Left lung (tissue), 10 donors: Measurements from ENCODE around the gene MRPL39. TPM values are rescaled to one million over a fixed set of nuclear protein-coding genes. Genes with fewer than 3 reads are reported as not detected.

Experiments
- ATAC-seq: fragments of 200-7000 bp; cut with Tn5 transposase; one replicate; pipeline ENCODE4 v1.9.1; 2020; ENCODE audit warnings: moderate library complexity
- DNase-seq, 4 donors: peaks; one replicate each; pipeline ENCODE4 v3.0.0-alpha.2; 2013 to 2020
- H3K27ac ChIP-seq, 2 donors: fragments of 200-600 bp; sonication (generic) in 1 of 2; one replicate each; pipeline versions ENCODE4 v1.5.0 to v1.8.0; 2020 to 2021
- H3K27me3 ChIP-seq, 2 donors: fragments of 200-600 bp; sonication (generic) in 1 of 2; one replicate each; pipeline versions ENCODE4 v1.5.0 to v1.8.0; 2020 to 2021
- H3K36me3 ChIP-seq, 2 donors: fragments of 200-600 bp; sonication (generic) in 1 of 2; one replicate each; pipeline versions ENCODE4 v1.5.0 to v1.8.0; 2020 to 2021
- H3K4me1 ChIP-seq, 2 donors: fragments of 200-600 bp; one replicate each; pipeline ENCODE4 v1.8.0; 2021
- H3K4me3 ChIP-seq, 2 donors: fragments of 200-600 bp; sonication (generic) in 1 of 2; one replicate each; pipeline versions ENCODE4 v1.5.0 to v1.8.0; 2020 to 2021; ENCODE audit warnings: mild to moderate bottlenecking in 1 of 2
- H3K9me3 ChIP-seq, 2 donors: fragments of 200-600 bp; sonication (generic) in 1 of 2; one replicate each; pipeline versions ENCODE4 v1.5.0 to v1.8.0; 2020 to 2021
- intact Hi-C, 2 donors: fragments of 100-400 bp; cut with DNase I; formaldehyde crosslinking; loops; one replicate each; pipeline versions ENCODE4 v1.11.2 to v1.14.2; 2022
- polyA plus RNA-seq, 6 donors: library from polyadenylated mRNA; unstranded; fragments of 120-200 nt; gene quantifications; one replicate each; pipeline ENCODE4 v1.2.1, GENCODE V29; 2013; ENCODE audit not compliant: insufficient read length in 6 of 6
- total RNA-seq, 2 donors: library from RNA; stranded (reverse); fragmentation: NEBNext Ultra II Directional; extraction: Animal tissue kit (Norgen Biotek cat#: 25700); gene quantifications; one replicate each; pipeline ENCODE4 v1.2.1, GENCODE V29; 2021
- TF ChIP-seq, protein P1 (sequence below), 2 donors: fragments of 200-600 bp; sonication (generic) in 1 of 2; IDR thresholded peaks; one replicate each; pipeline versions ENCODE4 v1.5.0 to v1.8.0; 2021; ENCODE audit warnings: antibody characterized with exemption in 2 of 2
- donor health status: DM: no; HTN: yes; CAD: no.
- donor health status: DM: no; HTN: no; CAD: no.

The MRPL39 gene
- total and polyA plus RNA-seq, 8 donors, result 21.3 to 36.2 (median 33.1) TPM

DNA sequence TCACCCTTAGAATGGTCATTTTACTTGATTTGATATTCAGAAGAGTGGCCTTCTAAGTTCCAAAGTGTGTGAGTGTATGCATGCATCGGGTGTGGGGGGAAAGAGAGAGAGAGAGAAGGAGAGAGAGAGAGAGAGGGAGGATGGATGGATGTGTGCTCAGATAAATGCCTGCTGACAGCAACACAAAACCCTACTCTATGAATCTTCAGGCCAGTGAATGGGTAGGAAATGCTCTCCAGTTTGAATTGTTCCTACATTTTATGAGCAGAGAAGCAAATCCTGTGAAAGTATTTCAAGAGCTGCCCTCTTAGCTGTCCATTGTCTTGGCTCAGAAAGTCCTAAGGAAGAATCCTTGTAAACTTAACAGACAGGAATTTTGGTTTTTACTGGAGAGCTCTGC is 39.2 kb upstream of the MRPL39 start:
- no peaks in the 10 kb centered on the region for H3K27me3 ChIP-seq
- no peak overlapping the region for H3K4me3 ChIP-seq
- H3K27ac ChIP-seq, result no peak overlapping the region
- TF ChIP-seq, protein P1, sequence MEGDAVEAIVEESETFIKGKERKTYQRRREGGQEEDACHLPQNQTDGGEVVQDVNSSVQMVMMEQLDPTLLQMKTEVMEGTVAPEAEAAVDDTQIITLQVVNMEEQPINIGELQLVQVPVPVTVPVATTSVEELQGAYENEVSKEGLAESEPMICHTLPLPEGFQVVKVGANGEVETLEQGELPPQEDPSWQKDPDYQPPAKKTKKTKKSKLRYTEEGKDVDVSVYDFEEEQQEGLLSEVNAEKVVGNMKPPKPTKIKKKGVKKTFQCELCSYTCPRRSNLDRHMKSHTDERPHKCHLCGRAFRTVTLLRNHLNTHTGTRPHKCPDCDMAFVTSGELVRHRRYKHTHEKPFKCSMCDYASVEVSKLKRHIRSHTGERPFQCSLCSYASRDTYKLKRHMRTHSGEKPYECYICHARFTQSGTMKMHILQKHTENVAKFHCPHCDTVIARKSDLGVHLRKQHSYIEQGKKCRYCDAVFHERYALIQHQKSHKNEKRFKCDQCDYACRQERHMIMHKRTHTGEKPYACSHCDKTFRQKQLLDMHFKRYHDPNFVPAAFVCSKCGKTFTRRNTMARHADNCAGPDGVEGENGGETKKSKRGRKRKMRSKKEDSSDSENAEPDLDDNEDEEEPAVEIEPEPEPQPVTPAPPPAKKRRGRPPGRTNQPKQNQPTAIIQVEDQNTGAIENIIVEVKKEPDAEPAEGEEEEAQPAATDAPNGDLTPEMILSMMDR (IDR thresholded peaks at IDR 0.05), result no peak
- ATAC-seq (no peak), DNase-seq (no peak)
- H3K36me3 ChIP-seq, result no peaks in the 10 kb centered on the region
- intact Hi-C loops, result no loop called here
- H3K4me1 ChIP-seq, result peaks cover 0 to 9% of the 10 kb centered on the region in 2 donors
- H3K9me3 ChIP-seq, result no peaks in the 10 kb centered on the region

DNA sequence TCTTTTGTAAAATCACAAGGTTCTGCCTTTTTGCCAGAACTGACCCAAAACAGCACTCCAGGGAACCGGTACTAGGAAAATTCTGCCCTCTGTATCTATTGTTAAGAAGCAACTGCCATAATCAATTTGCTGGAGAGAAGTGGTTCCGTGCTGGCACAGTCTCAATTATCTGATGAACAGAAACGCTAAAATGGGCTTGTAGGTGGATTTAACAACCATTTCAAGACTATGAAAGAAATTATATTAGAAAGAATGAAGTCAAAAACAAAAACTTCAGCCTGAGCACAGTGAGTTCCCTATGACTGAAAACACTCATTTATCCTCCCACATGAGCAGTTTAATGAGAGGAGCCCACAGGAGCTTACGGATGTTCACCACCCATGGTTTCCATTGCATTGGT is 36.2 kb upstream of the MRPL39 start:
- H3K9me3 ChIP-seq, result no peaks in the 10 kb centered on the region
- no peaks in the 10 kb centered on the region for H3K36me3 ChIP-seq
- DNase-seq (no peak), ATAC-seq (no peak)
- peaks cover 0 to 27% of the 10 kb centered on the region in 2 donors for H3K27me3 ChIP-seq
- TF ChIP-seq, protein P1 (IDR thresholded peaks at IDR 0.05), result no peak
- H3K4me3 ChIP-seq, result no peak overlapping the region
- no peak overlapping the region for H3K27ac ChIP-seq
- H3K4me1 ChIP-seq, result peaks cover 8 to 30% of the 10 kb centered on the region in 2 donors
- intact Hi-C loops, result no loop called here

DNA sequence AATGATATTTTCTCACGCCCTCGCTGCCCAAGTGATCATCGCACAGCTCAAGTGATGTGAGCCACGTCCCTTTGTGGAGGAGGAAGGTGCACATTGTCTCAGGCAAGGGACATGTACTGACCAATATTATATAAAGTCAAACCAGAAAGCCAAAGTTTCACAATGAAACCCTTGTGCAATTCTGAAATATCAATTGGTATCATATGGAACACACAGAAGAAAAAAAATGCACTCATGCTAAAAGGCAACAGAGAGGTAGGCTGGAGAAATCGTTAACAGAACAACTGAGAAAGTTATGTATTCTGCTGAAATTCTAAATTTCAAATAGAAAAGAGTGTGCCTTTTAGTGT is 33.6 kb upstream of the MRPL39 start:
- intact Hi-C loops, result no loop called here
- ATAC-seq, result no peak

DNA sequence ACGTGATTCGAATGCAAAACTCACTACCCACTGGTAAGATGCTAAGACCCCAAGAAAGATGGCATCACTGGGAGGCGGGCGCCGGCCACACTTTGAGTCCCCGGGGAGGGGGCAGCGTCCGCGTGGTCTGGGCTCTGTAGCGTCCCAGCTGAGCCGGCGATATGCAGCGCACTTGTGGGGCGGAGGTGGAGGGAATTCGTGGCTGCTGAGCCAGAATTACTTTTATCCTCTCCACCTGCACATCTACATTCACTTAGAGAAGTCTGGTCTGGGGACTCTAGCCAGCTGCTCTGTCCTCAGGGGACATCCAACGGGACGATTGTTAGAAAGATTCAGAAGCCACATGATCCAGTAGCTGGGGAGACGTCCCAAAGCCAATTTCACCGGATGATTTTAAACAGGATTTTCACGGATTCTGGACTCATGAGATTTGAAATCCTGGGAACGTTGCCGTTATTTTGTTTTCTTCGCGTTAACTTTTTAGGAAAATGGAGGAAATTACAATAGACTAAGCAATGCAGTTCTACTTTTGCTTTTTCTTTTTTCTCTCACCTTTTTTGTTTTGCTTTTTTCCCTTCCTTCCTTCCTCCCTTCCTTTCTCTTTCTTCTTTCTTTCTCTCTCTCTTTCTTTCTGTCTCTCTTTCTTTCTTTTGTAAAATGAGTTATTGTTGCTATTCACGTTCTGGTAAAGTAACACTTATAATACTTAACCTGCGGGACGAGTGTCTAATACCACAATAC is 33.1 kb upstream of the MRPL39 start:
- Histone ChIP-seq H3K9me3 (no peaks in the 10 kb centered on the region), H3K27ac (peak overlapping the region; percentile 62 to 77), H3K36me3 (no peaks in the 10 kb centered on the region), H3K4me3 (peak overlapping the region; percentile 45 to 56), H3K4me1 (peaks cover 10 to 23% of the 10 kb centered on the region in 2 donors), H3K27me3 (peaks cover 0 to 38% of the 10 kb centered on the region in 2 donors)
- peak; percentile 60 for ATAC-seq
- DNase-seq, result peak in 3 of 4 donors; percentile 20 to 77 (median 51)
- TF ChIP-seq, protein P1 (IDR thresholded peaks at IDR 0.05), result no peak
- intact Hi-C loops, result no loop called here

More for the DNA sequence above, 33.6 kb upstream of the MRPL39 start:
- Histone ChIP-seq H3K9me3 (no peaks in the 10 kb centered on the region), H3K27ac (peak overlapping the region in 1 of 2 donors; percentile 77), H3K27me3 (peaks cover 0 to 38% of the 10 kb centered on the region in 2 donors), H3K36me3 (no peaks in the 10 kb centered on the region), H3K4me3 (peak overlapping the region; percentile 45 to 56), H3K4me1 (peaks cover 10 to 23% of the 10 kb centered on the region in 2 donors)
- TF ChIP-seq, protein P1 (IDR thresholded peaks at IDR 0.05), result no peak
- no peak for DNase-seq

DNA sequence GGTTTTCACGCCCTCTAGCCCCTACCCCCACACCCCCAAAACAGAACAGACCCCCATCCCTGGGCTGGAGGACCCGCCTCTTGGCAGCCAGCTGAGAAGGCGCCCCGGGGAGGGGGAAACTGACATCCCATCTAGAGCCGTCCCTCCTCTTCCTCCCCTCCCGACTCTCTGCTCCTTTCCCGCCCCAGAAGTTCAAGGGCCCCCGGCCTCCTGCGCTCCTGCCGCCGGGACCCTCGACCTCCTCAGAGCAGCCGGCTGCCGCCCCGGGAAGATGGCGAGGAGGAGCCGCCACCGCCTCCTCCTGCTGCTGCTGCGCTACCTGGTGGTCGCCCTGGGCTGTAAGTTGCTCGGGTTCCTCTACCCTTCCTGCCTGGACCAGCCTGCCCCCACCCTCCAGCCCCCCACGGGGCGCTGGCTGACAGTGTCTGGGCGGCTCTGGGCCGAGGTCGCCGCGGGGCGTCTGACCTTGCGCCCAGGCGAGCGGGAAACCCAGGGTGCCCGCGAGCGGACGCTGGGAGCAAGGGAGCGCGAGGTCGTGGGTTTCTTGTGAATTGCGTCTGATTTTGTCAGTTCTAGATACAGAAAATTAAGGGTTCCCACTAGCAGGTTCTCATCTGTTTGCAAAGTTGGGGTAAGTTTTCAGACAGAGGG is 32.4 kb upstream of the MRPL39 start:
- no peaks in the 10 kb centered on the region for H3K36me3 ChIP-seq
- TF ChIP-seq, protein P1 (IDR thresholded peaks at IDR 0.05), result no peak
- peak; percentile 33 to 75 (median 55) for DNase-seq
- H3K27ac ChIP-seq, result peak overlapping the region; percentile 62 to 77
- H3K27me3 ChIP-seq, result peaks cover 0 to 38% of the 10 kb centered on the region in 2 donors
- peak; percentile 73 for ATAC-seq
- no peaks in the 10 kb centered on the region for H3K9me3 ChIP-seq
- H3K4me1 ChIP-seq, result peaks cover 10 to 23% of the 10 kb centered on the region in 2 donors
- intact Hi-C loops, result no loop called here
- H3K4me3 ChIP-seq, result peak overlapping the region; percentile 45 to 56
